ENCODE results near the gene CACNA1C. TPM values are rescaled to one million over a fixed set of nuclear protein-coding genes. Genes with fewer than 3 reads are reported as not detected.

Gene CACNA1C
- total and polyA plus RNA-seq, 2 of the 4 experiments (the other 2 are of a cell fraction) = 1.6 to 2.6 TPM

GRCh38 chr12:2118061-2118460, 65.3 kb downstream of the CACNA1C start:
- dilution Hi-C loops (cut with HindIII; ENCODE audit: low sequenced_read_pairs, unreplicated experiment) = no loop called here
- peak overlapping the region; percentile 39 for H4K91ac ChIP-seq (ENCODE audit: insufficient read depth, low read depth, low read length)
- peaks cover 3% of the 10 kb centered on the region; the same call in 1 of the 2 replicates for H4K20me1 ChIP-seq (ENCODE audit: insufficient read depth, low read length)
- no peak overlapping the region; the same call in 1 of the 2 replicates for H4K5ac ChIP-seq (ENCODE audit: low read depth, low read length)
- H2BK5ac ChIP-seq (ENCODE audit: low read depth, low read length, poor library complexity, severe bottlenecking) = no peak overlapping the region
- peaks cover 3 to 6% of the 10 kb centered on the region in 2 experiments; a peak in 1 of 4 replicates for H3K79me1 ChIP-seq (ENCODE audit: low read depth in 1 of 2, low read length in 2 of 2)
- no peak overlapping the region for H4K8ac ChIP-seq (ENCODE audit: low read depth in 2 of 2, low read length in 2 of 2)
- H3K23ac ChIP-seq (ENCODE audit: low read depth, low read length) = no peak overlapping the region
- H2AFZ ChIP-seq (replicated peaks; ENCODE audit: low read length, poor library complexity) = no peak overlapping the region
- H3K14ac ChIP-seq (replicated peaks; ENCODE audit: low read depth, low read length) = no peak overlapping the region
- H2AK5ac ChIP-seq (ENCODE audit: low read depth, low read length) = no peak overlapping the region
- H3K4ac ChIP-seq (ENCODE audit: low read depth, low read length) = 0 out of 2 replicates have a peak overlapping the region, but pooled peaks have one; percentile 84
- H3K36me3 ChIP-seq (ENCODE audit: control insufficient read depth, insufficient read depth, low read length) = peaks cover 17% of the 10 kb centered on the region; the same call in 1 of the 2 replicates
- no peak overlapping the region for H3K56ac ChIP-seq (ENCODE audit: extremely low read depth, insufficient read depth, low read length)
- no peak overlapping the region; the same call in 1 of the 2 replicates for H3K18ac ChIP-seq (ENCODE audit: low read depth, low read length)
- intact Hi-C loops (cut with micrococcal nuclease) = no loop called here
- H3K4me1 ChIP-seq (ENCODE audit: control insufficient read depth, insufficient read depth, low read length) = peaks cover 24% of the 10 kb centered on the region
- TF ChIP-seq FOS (IDR thresholded peaks at IDR 0.05; ENCODE audit: low read depth, low read length) (no peak), NFE2L2 (IDR thresholded peaks at IDR 0.05; ENCODE audit: low read depth, low read length) (no peak), CEBPB (IDR thresholded peaks at IDR 0.05; ENCODE audit: low read depth, low read length) (no peak), MAFK (IDR thresholded peaks at IDR 0.05; ENCODE audit: low read depth, low read length) (no peak), RCOR1 (IDR thresholded peaks at IDR 0.05; ENCODE audit: insufficient replicate concordance, low read length) (no peak), CTCF (conservative IDR thresholded peaks at IDR 0.05; ENCODE audit: low read depth, low read length) (no peak), MAZ (IDR thresholded peaks at IDR 0.05; ENCODE audit: borderline replicate concordance, low read depth, low read length) (no peak), POLR2A (IDR thresholded peaks at IDR 0.05; ENCODE audit: low read depth, low read length) (no peak), USF2 (IDR thresholded peaks at IDR 0.05; ENCODE audit: low read depth, low read length) (no peak), CHD1 (IDR thresholded peaks at IDR 0.05; ENCODE audit: low read depth, low read length) (no peak), ELK1 (IDR thresholded peaks at IDR 0.05; ENCODE audit: borderline replicate concordance, low read depth, low read length) (no peak), MXI1 (IDR thresholded peaks at IDR 0.05; ENCODE audit: borderline replicate concordance, low read depth, low read length) (no peak), SMC3 (IDR thresholded peaks at IDR 0.05; ENCODE audit: low read depth, low read length) (no peak), RAD21 (IDR thresholded peaks at IDR 0.05; ENCODE audit: low read length) (no peak), RFX5 (IDR thresholded peaks at IDR 0.05; ENCODE audit: low read depth, low read length) (no peak), BHLHE40 (IDR thresholded peaks at IDR 0.05; ENCODE audit: low read depth, low read length) (no peak)
- no TSS peak for BruUV-seq (replicated peaks)
- no peak overlapping the region for H2BK20ac ChIP-seq (ENCODE audit: low read depth, low read length)
- no peak overlapping the region for H3K9ac ChIP-seq (ENCODE audit: low read depth, low read length)
- DNase-seq = no peak
- no peak overlapping the region for H3K4me2 ChIP-seq (ENCODE audit: low read depth, low read length)
- WGBS, 2 experiments (ENCODE audit: extremely low coverage in 2 of 2, insufficient read length in 1 of 2) = 90% methylated on average over 4 of the region's 5 CpGs; no CpG with 5 or more reads in 1 of the 2 experiments
- CTCF ChIA-PET = interaction anchor here (0.8 kb wide), 1 partner anchor 36 kb away, joined by 3 read pairs; no protein-coding TSS in a partner anchor
- POLR2A ChIA-PET (ENCODE audit: unreplicated experiment) = no interaction called here
- no peak for ATAC-seq (ENCODE audit: low read depth)
- peak overlapping the region; percentile 86 for H2AK9ac ChIP-seq (replicated peaks; ENCODE audit: low read depth, low read length, poor library complexity)
- H2BK120ac ChIP-seq (ENCODE audit: low read depth, low read length) = peak overlapping the region; percentile 38
- no peak overlapping the region for H3K27ac ChIP-seq (ENCODE audit: insufficient read depth, low read length)
- no peak overlapping the region for H3K4me3 ChIP-seq (ENCODE audit: insufficient read depth, low read depth, low read length)
- no peak overlapping the region for H2BK15ac ChIP-seq (ENCODE audit: low read depth, low read length)
- H3K9me3 ChIP-seq (ENCODE audit: control insufficient read depth, insufficient read depth, low read length) = no peaks in the 10 kb centered on the region
- in situ Hi-C loops (cut with MboI; ENCODE audit: low sequenced_read_pairs) = no loop called here
- H3K9me1 ChIP-seq (ENCODE audit: insufficient read depth, low read length) = peaks cover 21% of the 10 kb centered on the region
- H3K27me3 ChIP-seq (ENCODE audit: control insufficient read depth, insufficient read depth, low read length) = no peaks in the 10 kb centered on the region

All from IMR-90 (cell line).